Transverse colon (tissue), 3 donors: ENCODE measurements around the gene GPC1.

ENCODE experiments used
- CTCF ChIP-seq, 5 experiments: fragments of 200-600 bp in 3 of 5; fragments of 450-650 bp in 2 of 5; sonication (generic) in 3 of 5; IDR thresholded peaks; 1 replicate in 2 of 5; 2 replicates in 3 of 5; pipeline ENCODE4 v1.5.1; 2016 to 2017; ENCODE audit warnings: antibody characterized with exemption in 5 of 5, inconsistent platforms in 3 of 5, mild to moderate bottlenecking in 2 of 5, moderate library complexity in 1 of 5
- POLR2A ChIP-seq: fragments of 450-650 bp; IDR thresholded peaks from one replicate; pipeline ENCODE4 v1.6.1; 2016; ENCODE audit warnings: antibody characterized with exemption, mild to moderate bottlenecking, moderate library complexity

DNA sequence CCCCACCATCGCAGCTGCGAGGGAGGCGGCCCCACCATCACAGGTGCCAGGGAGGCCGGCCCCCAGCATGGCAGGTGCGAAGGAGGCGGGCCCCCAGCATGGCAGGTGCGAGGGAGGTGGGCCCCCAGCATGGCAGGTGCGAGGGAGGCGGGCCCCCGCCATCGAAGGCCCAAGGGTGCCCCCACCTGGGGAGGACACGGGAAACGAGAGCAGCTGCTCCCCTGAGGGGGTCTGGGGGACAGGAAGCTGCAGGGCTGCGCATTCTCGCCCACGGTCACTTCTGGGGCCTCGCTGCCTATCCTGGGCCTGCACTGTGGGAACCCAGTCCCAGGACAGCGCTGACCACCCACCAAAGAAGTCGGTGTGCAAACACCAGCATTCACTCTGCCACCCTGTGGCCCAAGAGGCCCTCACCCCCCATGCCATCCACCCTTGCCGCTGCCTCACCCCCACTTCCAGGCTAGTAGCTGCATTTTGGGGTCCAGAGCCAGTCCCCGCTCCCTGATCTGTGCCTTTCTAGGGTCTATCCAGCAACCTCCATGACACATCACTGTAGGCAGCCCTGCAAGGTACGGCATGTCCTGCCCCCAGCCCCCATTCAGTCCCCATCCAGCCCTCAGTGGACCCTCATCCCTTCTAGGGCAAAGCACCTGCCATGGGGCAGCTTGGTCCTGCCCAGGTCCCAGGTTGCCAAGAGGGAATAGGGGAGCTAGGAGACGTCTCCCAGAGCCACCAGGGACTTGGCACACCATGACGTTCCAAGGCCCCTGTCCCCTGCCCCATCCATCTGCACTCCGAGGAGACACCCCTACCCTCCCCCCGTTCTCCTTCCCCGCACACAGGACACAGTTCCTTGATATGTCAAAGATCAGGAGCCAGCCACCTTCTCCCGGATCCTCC lies 24.0 kb upstream of the GPC1 start:
- no peak for TF ChIP-seq CTCF (IDR thresholded peaks at IDR 0.05)
- no peak for TF ChIP-seq POLR2A
